HG02884 (cell line): Measurements from ENCODE around the gene HARS2.
"Not testable (repeated sequence)": the region's sequence is repeated elsewhere in the genome, so short reads cannot be mapped to it uniquely, and the experiment has no call there.

Experiments used
- ATAC-seq: cut with Tn5 transposase; IDR thresholded peaks from one replicate; pipeline ENCODE4 v1.9.1; 2021; ENCODE audit warnings: mild to moderate bottlenecking, moderate library complexity; ENCODE audit not compliant: unreplicated experiment

HARS2 gene, protein sequence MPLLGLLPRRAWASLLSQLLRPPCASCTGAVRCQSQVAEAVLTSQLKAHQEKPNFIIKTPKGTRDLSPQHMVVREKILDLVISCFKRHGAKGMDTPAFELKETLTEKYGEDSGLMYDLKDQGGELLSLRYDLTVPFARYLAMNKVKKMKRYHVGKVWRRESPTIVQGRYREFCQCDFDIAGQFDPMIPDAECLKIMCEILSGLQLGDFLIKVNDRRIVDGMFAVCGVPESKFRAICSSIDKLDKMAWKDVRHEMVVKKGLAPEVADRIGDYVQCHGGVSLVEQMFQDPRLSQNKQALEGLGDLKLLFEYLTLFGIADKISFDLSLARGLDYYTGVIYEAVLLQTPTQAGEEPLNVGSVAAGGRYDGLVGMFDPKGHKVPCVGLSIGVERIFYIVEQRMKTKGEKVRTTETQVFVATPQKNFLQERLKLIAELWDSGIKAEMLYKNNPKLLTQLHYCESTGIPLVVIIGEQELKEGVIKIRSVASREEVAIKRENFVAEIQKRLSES

DNA sequence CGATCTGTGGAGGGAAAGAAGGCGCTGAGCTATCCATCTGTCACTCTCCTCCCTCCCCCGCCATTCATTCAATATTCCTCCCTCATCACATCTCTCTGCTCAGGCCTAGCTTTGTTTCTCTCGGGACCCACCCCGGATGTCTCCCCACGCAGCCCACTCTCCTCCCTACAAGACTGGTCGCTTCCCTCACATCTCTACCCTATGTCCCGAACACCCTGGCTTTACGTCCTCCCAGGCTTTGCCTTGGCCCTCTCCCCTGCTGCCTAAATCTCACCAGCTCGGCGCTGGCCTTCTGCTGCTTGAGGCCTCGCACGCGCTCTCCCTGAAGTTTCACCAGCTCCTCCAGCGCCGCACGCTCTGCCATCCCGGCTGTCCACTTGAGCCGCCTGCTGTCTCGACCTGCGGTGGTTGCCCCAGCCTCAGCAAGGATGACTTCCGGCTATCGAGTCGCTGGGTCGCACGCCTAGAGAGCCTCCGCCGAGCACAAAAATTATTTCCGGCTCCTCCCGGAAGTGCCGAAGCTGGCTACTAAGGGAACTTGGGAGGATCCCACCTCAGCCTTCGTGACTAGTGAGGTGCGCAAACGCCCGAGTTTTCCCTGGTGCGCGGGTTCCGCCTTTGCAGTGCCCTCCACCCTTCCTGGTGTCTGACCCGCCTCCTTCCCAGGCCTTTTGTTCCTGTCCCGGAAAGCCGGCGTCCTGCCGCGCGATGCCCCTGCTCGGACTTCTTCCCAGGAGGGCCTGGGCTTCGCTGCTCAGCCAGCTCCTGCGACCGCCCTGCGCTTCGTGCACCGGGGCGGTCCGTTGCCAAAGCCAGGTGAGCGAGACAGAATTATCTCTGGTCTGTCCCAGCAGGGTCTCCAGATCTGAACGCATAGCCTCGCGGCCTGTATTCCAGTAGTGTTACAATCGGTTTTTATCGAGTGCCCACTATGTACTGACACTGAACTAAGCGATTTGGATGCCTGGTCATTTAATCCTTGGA is at the start of gene HARS2, which contains the start of gene HARS1:
HARS2 (plus strand) TSS at position 515 of the 984 bp plus-strand sequence; CDS start at position 709, 194 bp downstream.
HARS1 (minus strand) TSS at position 430 of the 984 bp plus-strand sequence; CDS start at position 364, 66 bp downstream.
- ATAC-seq: peak; percentile 96

DNA sequence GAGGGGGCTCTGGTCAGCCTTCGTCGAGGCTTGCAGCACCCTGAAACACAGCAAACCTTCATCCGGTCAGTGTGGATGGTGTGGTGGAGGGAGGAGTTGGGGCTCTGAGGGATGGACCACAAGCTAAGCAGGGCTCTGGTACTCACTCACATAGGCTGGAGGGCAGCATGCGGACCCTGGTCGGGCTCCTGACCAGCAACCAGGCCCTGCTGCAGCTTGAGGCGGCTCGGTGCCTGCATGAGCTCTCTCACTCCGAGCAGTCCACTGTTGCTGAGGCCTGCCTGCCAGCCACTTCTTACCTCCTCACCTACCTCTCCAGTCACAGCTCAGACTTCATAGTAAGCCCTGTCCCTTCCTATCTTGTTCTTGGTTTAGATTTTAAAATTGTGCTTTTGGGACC is 49.5 kb upstream of the HARS2 start:
- no peak for ATAC-seq

- no peak for ATAC-seq
Observed at GRCh38 chr5:140642718-140643117, 48.5 kb upstream of the HARS2 start.

- ATAC-seq: peak; percentile 6
Observed at GRCh38 chr5:140647042-140647419, 44.2 kb upstream of the HARS2 start.

- no peak for ATAC-seq
Observed at GRCh38 chr5:140658870-140659269, 32.4 kb upstream of the HARS2 start.

DNA sequence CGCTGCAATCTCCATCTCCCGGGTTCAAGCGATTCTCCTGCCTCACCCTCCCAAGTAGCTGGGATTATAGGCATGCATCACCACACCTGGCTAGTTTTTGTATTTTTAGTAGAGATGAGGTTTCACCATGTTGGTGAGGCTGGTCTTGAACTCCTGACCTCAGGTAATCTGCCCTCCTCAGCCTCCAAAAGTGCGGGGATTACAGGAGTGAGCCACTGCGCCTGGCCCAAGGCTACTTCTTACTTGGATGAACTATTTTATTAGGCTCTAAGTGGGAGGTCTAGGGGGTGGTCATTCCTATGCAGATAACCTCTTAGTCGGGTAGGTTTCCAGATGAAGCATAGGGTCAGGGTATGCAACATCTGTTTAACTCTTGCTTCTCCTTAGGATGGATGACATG is 30.9 kb upstream of the HARS2 start:
- ATAC-seq: not testable (repeated sequence)

DNA sequence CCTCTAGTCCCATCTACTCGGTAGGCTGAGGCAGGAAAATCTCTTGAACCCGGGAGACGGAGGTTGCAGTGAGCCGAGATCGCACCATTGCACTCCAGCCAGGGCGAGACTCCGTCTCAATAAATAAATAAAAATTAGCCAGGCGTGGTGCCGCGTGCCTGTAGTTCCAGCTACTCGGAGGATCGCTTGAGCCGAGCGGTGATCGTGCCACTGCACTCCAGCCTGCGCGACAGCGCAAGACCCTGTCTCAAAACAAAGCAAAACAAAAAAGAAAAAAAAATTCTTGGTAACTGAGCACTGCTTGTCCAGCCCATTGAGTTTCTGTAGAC is 27.3 kb upstream of the HARS2 start:
- no peak for ATAC-seq

DNA sequence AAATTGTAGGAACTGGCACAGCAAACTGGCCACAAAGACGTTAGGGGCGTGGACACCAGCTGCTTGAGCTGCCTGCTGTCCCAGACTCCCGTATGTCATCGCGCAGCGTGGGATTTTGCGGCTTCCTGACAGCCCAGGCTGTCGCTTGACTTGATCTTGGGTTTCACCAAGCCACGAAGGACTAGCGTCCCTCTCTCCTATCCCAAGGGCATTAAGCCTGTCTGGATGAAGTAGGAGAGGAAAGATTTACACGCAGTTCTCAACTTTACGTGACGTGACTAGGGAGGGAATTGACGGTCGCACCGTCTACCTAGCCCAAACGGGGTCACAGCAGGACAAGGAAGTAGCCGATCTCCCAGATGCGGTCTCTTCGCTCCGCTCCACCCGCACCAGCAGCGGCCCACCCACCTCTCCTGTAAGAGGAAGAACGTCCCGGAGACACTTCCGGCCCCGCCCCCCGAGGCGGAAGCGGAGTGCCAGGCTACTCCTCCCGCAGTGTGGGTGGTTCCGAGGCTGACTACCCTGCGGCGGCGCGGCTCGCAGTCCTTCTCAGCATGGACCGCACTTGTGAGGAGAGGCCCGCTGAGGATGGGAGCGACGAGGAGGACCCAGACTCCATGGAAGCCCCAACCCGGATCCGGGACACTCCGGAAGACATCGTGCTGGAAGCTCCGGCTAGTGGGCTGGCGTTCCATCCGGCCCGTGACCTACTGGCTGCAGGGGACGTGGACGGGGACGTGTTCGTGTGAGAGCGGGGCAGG is 26.7 kb upstream of the HARS2 start, which contains the start of gene WDR55:
WDR55 (plus strand) TSS at position 546 of the 761 bp plus-strand sequence; CDS start at position 555, 9 bp downstream.
- ATAC-seq: peak; percentile 97

DNA sequence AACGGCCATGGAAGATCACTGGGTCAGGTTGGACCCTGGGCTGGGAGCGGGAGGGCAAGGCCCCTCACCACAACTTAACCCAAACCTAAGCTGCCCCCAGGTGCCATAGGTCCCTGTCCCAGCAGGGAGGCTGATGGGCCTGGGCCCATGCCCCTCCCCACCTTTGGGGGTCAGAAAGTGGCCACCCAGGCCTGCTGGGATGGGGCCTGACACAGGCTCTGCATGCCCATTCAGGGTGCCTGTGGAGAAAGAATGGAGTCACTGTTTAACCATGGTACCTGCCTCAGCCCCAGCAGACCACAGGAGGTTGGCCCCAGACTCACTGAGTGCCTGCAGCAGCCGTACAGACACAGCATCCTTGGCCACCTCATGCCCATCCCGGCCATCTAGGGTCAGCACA is 20.2 kb upstream of the HARS2 start:
- not testable (repeated sequence) for ATAC-seq

GRCh38 chr5:140671472-140672125 is 19.7 kb upstream of the HARS2 start:
- ATAC-seq: no peak

GRCh38 chr5:140672455-140673186 is 18.6 kb upstream of the HARS2 start:
- ATAC-seq: no peak

- ATAC-seq: no peak
Observed at GRCh38 chr5:140673187-140673976, 17.9 kb upstream of the HARS2 start, which contains the start of gene DND1. DND1 (minus strand) TSS chr5:140673576; CDS start chr5:140673542, 34 bp downstream.

DNA sequence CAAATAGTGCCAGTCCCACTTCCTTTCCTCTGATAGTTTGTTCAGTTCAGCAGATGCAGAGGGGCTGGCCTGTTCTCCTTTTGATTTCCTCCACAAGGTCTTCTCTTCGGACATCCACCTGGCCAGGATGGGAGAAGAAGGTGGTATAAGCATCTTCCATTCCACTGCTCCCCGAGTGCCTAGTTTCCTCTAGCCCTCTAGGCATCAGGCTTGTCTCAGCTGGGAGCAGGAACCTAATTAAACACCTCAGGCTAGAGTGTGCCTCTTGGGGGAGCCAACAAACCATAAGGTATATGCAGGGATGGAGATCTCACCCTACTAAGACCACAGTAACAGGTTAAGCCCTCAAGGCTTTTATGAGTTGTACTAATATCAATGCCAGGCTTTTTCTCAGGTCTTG is 17.0 kb upstream of the HARS2 start:
- ATAC-seq: no peak

GRCh38 chr5:140674629-140675028 is 16.6 kb upstream of the HARS2 start:
- ATAC-seq: no peak

DNA sequence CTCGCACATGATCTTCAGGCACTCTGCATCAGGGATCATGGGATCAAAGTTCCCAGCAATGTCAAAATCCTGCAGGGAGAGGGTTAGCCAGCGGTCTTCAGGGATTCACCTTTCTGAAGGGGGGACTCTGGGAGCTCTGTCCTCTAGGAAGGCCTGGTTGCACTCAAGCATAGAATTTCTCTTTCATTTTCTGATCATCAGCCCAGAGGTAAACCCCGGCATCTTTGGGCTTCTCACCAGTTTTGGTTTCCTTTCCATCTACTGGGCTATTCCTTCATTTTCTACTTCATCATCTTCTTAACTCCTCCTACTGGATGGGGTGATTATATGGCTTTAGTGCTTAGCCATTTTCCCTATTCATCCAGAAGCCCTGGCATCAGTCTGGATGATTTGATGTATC is 13.3 kb upstream of the HARS2 start:
- no peak for ATAC-seq

- ATAC-seq: no peak
Observed at GRCh38 chr5:140678993-140679392, 12.3 kb upstream of the HARS2 start.

- no peak for ATAC-seq
Observed at GRCh38 chr5:140690376-140690932, 801 bp upstream of the HARS2 start.

- no peak for ATAC-seq
Observed at GRCh38 chr5:140694276-140694675, 3.0 kb downstream of the HARS2 start.
